Mesothelial cell of epicardium (in vitro differentiated cells): Measurements from ENCODE around the gene HSPB8. TPM values are rescaled to one million over a fixed set of nuclear protein-coding genes. Genes with fewer than 3 reads are reported as not detected.

Experiments
- DNase-seq, 2 experiments: peaks; one replicate each; pipeline ENCODE4 v3.0.0; 2021; ENCODE audit warnings: low spot score in 2 of 2; ENCODE audit not compliant: unreplicated experiment in 2 of 2
- H3K27ac Mint-ChIP-seq: 2 replicates; pipeline ENCODE4 v1.8.0; 2021; ENCODE audit warnings: mixed read lengths
- H3K27me3 Mint-ChIP-seq: 2 replicates; pipeline ENCODE4 v1.8.0; 2021; ENCODE audit warnings: low read depth, mixed read lengths
- H3K36me3 Mint-ChIP-seq: 2 replicates; pipeline ENCODE4 v1.8.0; 2021; ENCODE audit warnings: mixed read lengths
- H3K4me1 Mint-ChIP-seq: 2 replicates; pipeline ENCODE4 v1.8.0; 2021; ENCODE audit warnings: mixed read lengths
- H3K4me3 Mint-ChIP-seq: 2 replicates; pipeline ENCODE4 v1.8.0; 2021; ENCODE audit warnings: mild to moderate bottlenecking, moderate library complexity, mixed read lengths
- H3K9me3 Mint-ChIP-seq: 2 replicates; pipeline ENCODE4 v1.8.0; 2021; ENCODE audit warnings: mixed read lengths
- CTCF ChIP-seq: fragments of 200-600 bp; sonication (generic); IDR thresholded peaks from one replicate; pipeline ENCODE4 v1.5.0; 2021; ENCODE audit warnings: antibody characterized with exemption; ENCODE audit not compliant: unreplicated experiment
- total RNA-seq: library from RNA; stranded (reverse); gene quantifications from 3 replicates; pipeline ENCODE4 v1.2.1, GENCODE V29; 2021

Gene HSPB8
- total RNA-seq, 1 donor from 2014 or later = 16.8 TPM

GRCh38 chr12:119227292-119227691 is 48.6 kb downstream of the HSPB8 start:
- TF ChIP-seq CTCF = no peak
- Mint-ChIP-seq H3K4me1 (no peaks in the 10 kb centered on the region), H3K27ac (no peak overlapping the region), H3K4me3 (no peak overlapping the region), H3K27me3 (peaks cover 18% of the 10 kb centered on the region), H3K9me3 (peaks cover 7% of the 10 kb centered on the region), H3K36me3 (no peaks in the 10 kb centered on the region)
- DNase-seq = no peak

GRCh38 chr12:119229205-119229604 is 50.5 kb downstream of the HSPB8 start:
- Mint-ChIP-seq H3K4me3 (no peak overlapping the region), H3K27me3 (peaks cover 31% of the 10 kb centered on the region), H3K4me1 (no peaks in the 10 kb centered on the region), H3K36me3 (no peaks in the 10 kb centered on the region), H3K9me3 (peaks cover 7% of the 10 kb centered on the region), H3K27ac (no peak overlapping the region)
- no peak for DNase-seq
- TF ChIP-seq CTCF = no peak

GRCh38 chr12:119229837-119230236 is 51.1 kb downstream of the HSPB8 start:
- peaks cover 32% of the 10 kb centered on the region for H3K27me3 Mint-ChIP-seq
- no peak for TF ChIP-seq CTCF
- DNase-seq = peak in 1 of 2 experiments; percentile 48
- H3K4me1 Mint-ChIP-seq = no peaks in the 10 kb centered on the region
- H3K9me3 Mint-ChIP-seq = peaks cover 7% of the 10 kb centered on the region
- H3K27ac Mint-ChIP-seq = no peak overlapping the region
- H3K36me3 Mint-ChIP-seq = no peaks in the 10 kb centered on the region
- H3K4me3 Mint-ChIP-seq = peak overlapping the region; percentile 66

- H3K36me3 Mint-ChIP-seq = no peaks in the 10 kb centered on the region
- H3K9me3 Mint-ChIP-seq = peaks cover 7% of the 10 kb centered on the region
- no peak overlapping the region for H3K27ac Mint-ChIP-seq
- no peak for DNase-seq
- no peak for TF ChIP-seq CTCF
- peaks cover 31% of the 10 kb centered on the region for H3K27me3 Mint-ChIP-seq
- H3K4me1 Mint-ChIP-seq = no peaks in the 10 kb centered on the region
- H3K4me3 Mint-ChIP-seq = no peak overlapping the region
Observed at GRCh38 chr12:119230807-119231206, 52.1 kb downstream of the HSPB8 start.

- no peak for DNase-seq
- H3K27me3 Mint-ChIP-seq = peaks cover 34% of the 10 kb centered on the region
- H3K36me3 Mint-ChIP-seq = no peaks in the 10 kb centered on the region
- no peaks in the 10 kb centered on the region for H3K4me1 Mint-ChIP-seq
- TF ChIP-seq CTCF = no peak
- no peak overlapping the region for H3K4me3 Mint-ChIP-seq
- H3K27ac Mint-ChIP-seq = no peak overlapping the region
- H3K9me3 Mint-ChIP-seq = peaks cover 7% of the 10 kb centered on the region
Observed at GRCh38 chr12:119231774-119232173, 53.0 kb downstream of the HSPB8 start.

- no peak overlapping the region for H3K27ac Mint-ChIP-seq
- no peak for DNase-seq
- no peaks in the 10 kb centered on the region for H3K9me3 Mint-ChIP-seq
- peaks cover 32% of the 10 kb centered on the region for H3K27me3 Mint-ChIP-seq
- peak; percentile 48 for TF ChIP-seq CTCF
- H3K4me1 Mint-ChIP-seq = no peaks in the 10 kb centered on the region
- H3K4me3 Mint-ChIP-seq = no peak overlapping the region
- H3K36me3 Mint-ChIP-seq = no peaks in the 10 kb centered on the region
Observed at GRCh38 chr12:119235197-119235751, 56.5 kb downstream of the HSPB8 start.
